GM10847 (cell line): ENCODE data around the gene SORCS1.

Experiments used
- POLR2A ChIP-seq: IDR thresholded peaks from 2 replicates; pipeline ENCODE4 v1.6.1; 2011; ENCODE audit not compliant: insufficient read length; ENCODE audit errors: extremely low read depth

The SORCS1 gene

GRCh38 chr10:106929291-106929895, 235.1 kb downstream of the SORCS1 start:
- TF ChIP-seq POLR2A = no peak

GRCh38 chr10:106925191-106925590, 239.3 kb downstream of the SORCS1 start:
- no peak for TF ChIP-seq POLR2A

DNA sequence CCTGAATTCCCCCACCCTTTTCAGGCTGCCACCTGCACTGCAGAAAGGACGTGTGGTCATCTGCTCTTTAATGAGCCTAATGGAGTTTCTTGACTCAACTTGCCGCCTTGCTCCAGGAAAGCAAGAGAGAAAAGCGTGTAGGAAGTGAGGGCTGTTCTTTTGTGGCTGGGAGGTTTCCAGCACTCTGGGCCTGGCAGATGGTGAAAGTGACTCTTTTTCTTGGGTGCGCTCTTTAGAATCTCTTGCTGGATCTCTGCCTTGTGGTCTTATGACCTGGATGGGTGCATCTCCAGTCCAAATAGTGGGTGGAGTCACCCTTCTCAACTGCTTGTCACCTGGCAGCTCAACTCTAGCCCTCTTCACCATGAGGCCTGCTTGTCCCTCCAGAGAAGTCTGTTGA, 244.0 kb downstream of the SORCS1 start:
- TF ChIP-seq POLR2A = no peak

GRCh38 chr10:106919871-106920282, 244.6 kb downstream of the SORCS1 start:
- TF ChIP-seq POLR2A = no peak

- TF ChIP-seq POLR2A = no peak
Observed at GRCh38 chr10:106917452-106918055, 247.0 kb downstream of the SORCS1 start.

- no peak for TF ChIP-seq POLR2A
Observed at GRCh38 chr10:106914016-106914415, 250.5 kb downstream of the SORCS1 start.

GRCh38 chr10:106913348-106913747, 251.2 kb downstream of the SORCS1 start:
- TF ChIP-seq POLR2A = no peak

- no peak for TF ChIP-seq POLR2A
Observed at GRCh38 chr10:106911096-106911495, 253.4 kb downstream of the SORCS1 start.

DNA sequence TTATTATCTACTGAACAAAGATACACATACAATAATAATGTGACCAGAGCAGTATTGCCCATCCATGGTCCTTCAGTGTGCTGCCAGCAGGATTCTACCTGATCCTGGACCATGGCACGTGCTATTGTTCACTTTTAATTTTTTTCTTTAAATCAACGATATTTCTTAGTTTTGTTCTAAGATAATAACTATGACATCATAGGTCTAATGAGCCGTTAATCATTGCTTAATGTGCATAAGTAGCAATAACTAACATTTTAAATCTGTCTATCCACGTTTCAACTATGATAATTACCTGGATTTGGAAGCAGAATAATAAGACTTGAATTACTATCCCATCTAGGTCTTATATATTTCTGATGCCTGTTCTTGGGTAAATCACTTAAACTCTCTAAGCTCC, 253.8 kb downstream of the SORCS1 start:
- TF ChIP-seq POLR2A = no peak

DNA sequence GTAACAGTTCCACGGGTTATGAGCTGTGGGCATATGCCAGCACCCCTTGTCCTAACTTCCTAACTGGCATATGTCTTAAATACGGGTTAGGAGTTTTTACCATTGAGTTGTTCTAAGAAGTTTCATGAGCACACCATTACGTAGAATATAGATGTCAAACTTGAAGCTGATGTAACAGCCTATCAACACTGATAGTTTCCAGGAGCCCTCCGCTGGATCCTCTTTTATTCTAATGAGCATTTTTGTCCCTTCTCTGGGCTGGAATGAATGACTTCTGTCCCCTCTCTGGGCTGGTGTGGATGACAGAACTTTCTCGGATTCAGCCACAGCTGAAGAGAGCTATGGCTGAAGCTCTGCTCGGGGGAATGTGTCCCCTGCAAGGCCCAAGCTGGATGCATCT, 256.3 kb downstream of the SORCS1 start:
- TF ChIP-seq POLR2A = no peak

DNA sequence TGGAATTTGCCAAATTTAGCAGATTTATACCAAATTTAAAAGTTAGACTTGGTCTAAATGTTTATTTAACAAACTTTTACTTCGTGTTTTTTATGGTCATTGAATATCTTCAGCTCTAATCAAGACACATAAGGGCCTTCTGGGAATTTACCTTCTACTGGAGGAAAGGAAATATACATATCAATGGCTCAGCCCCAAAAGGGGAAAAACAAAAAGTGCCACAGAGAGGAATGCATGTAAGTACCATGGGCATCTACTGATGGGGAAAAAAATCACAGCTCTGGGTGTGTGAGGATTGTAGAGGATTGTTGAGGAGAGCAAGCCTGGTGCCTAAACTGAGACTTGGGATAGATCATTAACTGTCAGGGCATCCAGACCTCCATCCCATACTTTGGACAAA, 260.3 kb downstream of the SORCS1 start:
- TF ChIP-seq POLR2A = no peak

DNA sequence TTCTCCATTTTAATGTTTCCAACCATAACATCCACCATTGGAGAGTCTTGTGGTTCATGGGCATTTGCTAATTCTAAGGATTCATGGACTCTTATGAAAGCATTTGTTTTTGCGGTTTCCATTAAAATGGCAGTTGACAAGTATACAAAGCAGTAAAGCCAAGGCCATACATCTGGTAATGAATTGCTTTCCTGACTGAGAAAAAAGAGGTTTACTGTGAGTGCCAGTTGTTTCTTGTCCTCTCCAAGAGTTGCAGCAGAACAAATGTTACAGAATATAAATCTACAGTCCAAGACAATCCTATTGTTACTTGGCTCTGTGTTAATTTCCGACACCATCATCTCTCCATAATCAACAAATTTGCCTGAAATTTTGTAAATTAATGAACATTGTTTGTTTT, 261.3 kb downstream of the SORCS1 start:
- TF ChIP-seq POLR2A = no peak

GRCh38 chr10:106900016-106900652, 264.4 kb downstream of the SORCS1 start:
- no peak for TF ChIP-seq POLR2A

DNA sequence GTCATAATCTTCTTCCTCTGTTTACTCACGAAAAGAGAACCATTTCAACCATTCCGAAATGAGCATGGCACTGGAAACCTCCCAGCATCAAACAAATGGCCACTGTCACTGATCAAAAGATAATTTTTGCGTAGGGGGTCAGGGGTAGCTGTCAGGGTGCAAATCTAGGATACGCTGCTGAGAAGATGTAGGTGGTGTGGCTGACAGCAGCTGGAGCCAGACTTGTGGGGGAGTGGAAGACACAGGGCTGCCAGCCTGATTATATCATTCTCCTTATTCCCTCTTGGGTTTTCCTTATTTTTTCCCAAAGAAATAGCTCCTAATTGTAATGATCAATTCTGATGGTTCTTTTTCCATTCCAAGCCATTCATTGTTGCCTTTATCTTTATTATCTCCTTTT, 266.1 kb downstream of the SORCS1 start:
- TF ChIP-seq POLR2A = no peak

GRCh38 chr10:106897719-106898118, 266.8 kb downstream of the SORCS1 start:
- TF ChIP-seq POLR2A = no peak

- TF ChIP-seq POLR2A = no peak
Observed at GRCh38 chr10:106894692-106895091, 269.8 kb downstream of the SORCS1 start.

DNA sequence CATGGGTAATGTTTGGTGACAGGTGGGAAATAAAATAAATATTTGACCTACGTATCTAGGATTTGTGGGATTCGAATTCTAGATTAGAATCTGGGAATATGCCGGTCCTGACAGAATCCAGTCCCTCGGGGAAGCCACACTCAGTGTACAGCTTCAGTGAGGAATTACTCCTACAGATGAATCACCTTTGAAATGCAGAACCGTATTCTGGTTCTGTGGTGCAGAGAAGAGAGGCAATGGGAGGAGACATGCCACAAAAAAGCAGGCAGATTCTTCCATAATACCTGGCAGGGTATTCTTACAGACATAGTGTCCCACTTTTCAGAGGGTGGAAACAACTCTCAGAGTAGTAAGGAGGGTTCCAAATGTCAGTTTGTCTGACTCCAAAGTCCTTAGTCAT, 286.9 kb downstream of the SORCS1 start:
- no peak for TF ChIP-seq POLR2A
